Measurements from ENCODE around the gene MFNG.

The MFNG gene

GRCh38 chr22:37515901-37516300 lies 29.7 kb upstream of the MFNG start:
- TF ChIP-seq CTCF (IDR thresholded peaks at IDR 0.05; ENCODE audit: insufficient read depth, low read length, poor library complexity, severe bottlenecking), result no peak
- no peak overlapping the region for H3K4me3 ChIP-seq (replicated peaks; ENCODE audit: low read depth, low read length)
- no peaks in the 10 kb centered on the region for H3K36me3 ChIP-seq (ENCODE audit: control insufficient read depth, insufficient read depth, low read length)
- no peaks in the 10 kb centered on the region; the same call in none of the 2 replicates for H3K27me3 ChIP-seq (replicated peaks; ENCODE audit: control insufficient read depth, insufficient read depth, low read length)
- no peak for DNase-seq (ENCODE audit: extremely low read depth, insufficient read length)

GRCh38 chr22:37514526-37515051 lies 28.4 kb upstream of the MFNG start:
- H3K4me3 ChIP-seq (replicated peaks; ENCODE audit: low read depth, low read length), result no peak overlapping the region
- H3K27me3 ChIP-seq (replicated peaks; ENCODE audit: control insufficient read depth, insufficient read depth, low read length), result no peaks in the 10 kb centered on the region; the same call in none of the 2 replicates
- no peak for TF ChIP-seq CTCF (IDR thresholded peaks at IDR 0.05; ENCODE audit: insufficient read depth, low read length, poor library complexity, severe bottlenecking)
- DNase-seq (ENCODE audit: extremely low read depth, insufficient read length), result no peak
- H3K36me3 ChIP-seq (ENCODE audit: control insufficient read depth, insufficient read depth, low read length), result no peaks in the 10 kb centered on the region

- Histone ChIP-seq H3K27me3 (replicated peaks; ENCODE audit: control insufficient read depth, insufficient read depth, low read length) (no peaks in the 10 kb centered on the region; the same call in 1 of the 2 replicates), H3K36me3 (ENCODE audit: control insufficient read depth, insufficient read depth, low read length) (no peaks in the 10 kb centered on the region), H3K4me3 (replicated peaks; ENCODE audit: low read depth, low read length) (no peak overlapping the region)
- DNase-seq (ENCODE audit: extremely low read depth, insufficient read length), result no peak
- TF ChIP-seq CTCF (IDR thresholded peaks at IDR 0.05; ENCODE audit: insufficient read depth, low read length, poor library complexity, severe bottlenecking), result no peak
Measured at GRCh38 chr22:37511395-37512104, 25.4 kb upstream of the MFNG start.

- TF ChIP-seq CTCF (IDR thresholded peaks at IDR 0.05; ENCODE audit: insufficient read depth, low read length, poor library complexity, severe bottlenecking), result no peak
Measured at GRCh38 chr22:37510091-37510490, 23.9 kb upstream of the MFNG start.

GRCh38 chr22:37509059-37509860 lies 23.1 kb upstream of the MFNG start:
- TF ChIP-seq CTCF (IDR thresholded peaks at IDR 0.05; ENCODE audit: insufficient read depth, low read length, poor library complexity, severe bottlenecking), result no peak
- no peaks in the 10 kb centered on the region for H3K36me3 ChIP-seq (ENCODE audit: control insufficient read depth, insufficient read depth, low read length)
- H3K27me3 ChIP-seq (replicated peaks; ENCODE audit: control insufficient read depth, insufficient read depth, low read length), result no peaks in the 10 kb centered on the region; the same call in 1 of the 2 replicates
- DNase-seq (ENCODE audit: extremely low read depth, insufficient read length), result no peak
- no peak overlapping the region for H3K4me3 ChIP-seq (replicated peaks; ENCODE audit: low read depth, low read length)

More at GRCh38 chr22:37510091-37510490, 23.9 kb upstream of the MFNG start:
- H3K36me3 ChIP-seq (ENCODE audit: control insufficient read depth, insufficient read depth, low read length), result no peaks in the 10 kb centered on the region
- no peaks in the 10 kb centered on the region; the same call in 1 of the 2 replicates for H3K27me3 ChIP-seq (replicated peaks; ENCODE audit: control insufficient read depth, insufficient read depth, low read length)
- DNase-seq (ENCODE audit: extremely low read depth, insufficient read length), result no peak
- H3K4me3 ChIP-seq (replicated peaks; ENCODE audit: low read depth, low read length), result no peak overlapping the region

Data from GM06990 (cell line).